H1 (cell line): ENCODE data around the gene MACROD1. TPM values are rescaled to one million over a fixed set of nuclear protein-coding genes. Genes with fewer than 3 reads are reported as not detected.

ENCODE experiments used
- CTCF ChIA-PET: fragments of 300-600 bp; sonication (Branson Sonifier 250); formaldehyde crosslinking; loops from one replicate; lab custom pipeline; 2021; ENCODE audit not compliant: partially characterized antibody; lab: Charles Lee
- POLR2A ChIA-PET: fragments of 300-600 bp; sonication (Branson Sonifier 250); formaldehyde crosslinking; loops from one replicate; lab custom pipeline; 2021; ENCODE audit warnings: inconsistent platforms; ENCODE audit not compliant: partially characterized antibody; lab: Charles Lee
- DNase-seq, 2 experiments: peaks; one replicate each; pipeline versions ENCODE4 v3.0.0 to v3.0.0-alpha.2; 2010 to 2022; ENCODE audit warnings: low spot score in 2 of 2, low read depth in 1 of 2, mixed read lengths in 1 of 2
- FAIRE-seq: peaks from 2 replicates; lab custom pipeline; 2011; peaks lifted over from hg19 to GRCh38; lab: Jason Lieb, UNC
- H2AFZ ChIP-seq: 2 replicates; pipeline ENCODE4 v1.8.1; 2012; ENCODE audit warnings: low read length, inconsistent platforms
- H2AK5ac ChIP-seq: 2 replicates; pipeline ENCODE4 v1.6.1; 2013; ENCODE audit warnings: low read depth, low read length
- H2BK120ac ChIP-seq: replicated peaks from 2 replicates; pipeline ENCODE3; 2013; ENCODE audit warnings: low read depth, low read length, inconsistent platforms
- H2BK12ac ChIP-seq: 2 replicates; pipeline ENCODE4 v1.6.1; 2013; ENCODE audit warnings: low read depth, low read length
- H2BK15ac ChIP-seq: 2 replicates; pipeline ENCODE4 v1.6.1; 2013; ENCODE audit warnings: low read length
- H2BK20ac ChIP-seq: 2 replicates; pipeline ENCODE4 v1.6.1; 2013; ENCODE audit warnings: low read length
- H2BK5ac ChIP-seq: 2 replicates; pipeline ENCODE4 v1.6.1; 2013; ENCODE audit warnings: low read depth, low read length
- H3K14ac ChIP-seq: 2 replicates; pipeline ENCODE4 v1.6.1; 2013; ENCODE audit warnings: inconsistent platforms; ENCODE audit not compliant: insufficient read length
- H3K18ac ChIP-seq: 2 replicates; pipeline ENCODE4 v1.6.1; 2013; ENCODE audit warnings: low read length; ENCODE audit errors: extremely low read depth
- H3K23ac ChIP-seq: 2 replicates; pipeline ENCODE4 v1.6.1; 2013; ENCODE audit warnings: inconsistent platforms; ENCODE audit not compliant: insufficient read length
- H3K23me2 ChIP-seq: 2 replicates; pipeline ENCODE4 v1.6.1; 2013; ENCODE audit warnings: low read depth, low read length
- H3K27ac ChIP-seq: 2 replicates; pipeline ENCODE4 v1.6.1; 2011; ENCODE audit warnings: low read depth, low read length, inconsistent platforms
- H3K27me3 ChIP-seq, 4 experiments: replicated peaks in 1 of 4; 1 replicate in 1 of 4; 2 replicates in 3 of 4; pipeline versions ENCODE4 v1.6.1 to v1.8.1; 2011 to 2013; ENCODE audit warnings: low read length in 3 of 4, mild to moderate bottlenecking in 3 of 4, inconsistent platforms in 2 of 4, mixed read lengths in 2 of 4, moderate library complexity in 1 of 4; ENCODE audit not compliant: control insufficient read depth in 3 of 4, insufficient read depth in 3 of 4; ENCODE audit errors: extremely low read depth in 1 of 4
- H3K36me3 ChIP-seq, 4 experiments: 2 replicates each; pipeline versions ENCODE4 v1.6.1 to v1.8.1; 2011 to 2013; ENCODE audit warnings: mild to moderate bottlenecking in 4 of 4, low read length in 3 of 4, moderate library complexity in 2 of 4, control low read depth in 1 of 4, inconsistent platforms in 1 of 4; ENCODE audit not compliant: insufficient read depth in 4 of 4, control insufficient read depth in 2 of 4
- H3K4ac ChIP-seq: replicated peaks from 2 replicates; pipeline ENCODE3; 2013; ENCODE audit warnings: low read length, low read depth, mixed read lengths, inconsistent platforms; ENCODE audit not compliant: insufficient read length
- H3K4me1 ChIP-seq, 4 experiments: replicated peaks in 1 of 4; 1 replicate in 1 of 4; 2 replicates in 3 of 4; pipeline versions ENCODE4 v1.6.1 to v1.8.1; 2011 to 2013; ENCODE audit warnings: low read length in 3 of 4, inconsistent platforms in 2 of 4, mixed read lengths in 1 of 4; ENCODE audit not compliant: insufficient read depth in 4 of 4, control insufficient read depth in 3 of 4
- H3K4me2 ChIP-seq, 2 experiments: 2 replicates each; pipeline versions ENCODE4 v1.6.1 to v1.8.1; 2011 to 2013; ENCODE audit warnings: low read depth in 2 of 2, low read length in 2 of 2, control low read depth in 1 of 2, inconsistent platforms in 1 of 2, mild to moderate bottlenecking in 1 of 2; ENCODE audit not compliant: insufficient read depth in 1 of 2
- H3K4me3 ChIP-seq, 4 experiments: fragments of 200-600, 300-600 bp in 1 of 4; sonication (generic), shearing (Covaris generic), sonication (Bioruptor Twin) in 1 of 4; 2 replicates each; pipeline versions ENCODE4 v1.5.1 to v1.8.1; 2011 to 2016; ENCODE audit warnings: low read length in 4 of 4, low read depth in 3 of 4, control low read depth in 2 of 4, inconsistent platforms in 2 of 4, mild to moderate bottlenecking in 2 of 4, mixed read lengths in 1 of 4, moderate library complexity in 1 of 4; ENCODE audit not compliant: insufficient read depth in 2 of 4; ENCODE audit errors: extremely low read depth in 1 of 4
- H3K56ac ChIP-seq: replicated peaks from 2 replicates; pipeline ENCODE3; 2013; ENCODE audit warnings: low read depth, mild to moderate bottlenecking, mixed read lengths, low read length, inconsistent platforms; ENCODE audit not compliant: insufficient read length
- H3K79me1 ChIP-seq: 2 replicates; pipeline ENCODE4 v1.6.1; 2013; ENCODE audit warnings: low read depth, low read length, control low read depth
- H3K79me2 ChIP-seq, 2 experiments: 2 replicates each; pipeline versions ENCODE4 v1.6.1 to v1.8.1; 2012 to 2013; ENCODE audit warnings: low read length in 2 of 2, mild to moderate bottlenecking in 2 of 2, inconsistent platforms in 1 of 2; ENCODE audit not compliant: insufficient read depth in 2 of 2, control insufficient read depth in 1 of 2
- H3K9ac ChIP-seq, 4 experiments: replicated peaks in 1 of 4; 1 replicate in 1 of 4; 2 replicates in 3 of 4; pipeline versions ENCODE4 v1.6.1 to v1.8.1; 2011 to 2013; ENCODE audit warnings: low read depth in 3 of 4, low read length in 3 of 4, control low read depth in 2 of 4, mild to moderate bottlenecking in 2 of 4, moderate library complexity in 2 of 4, inconsistent platforms in 1 of 4; ENCODE audit errors: extremely low read depth in 1 of 4
- H3K9me3 ChIP-seq, 2 experiments: 2 replicates each; pipeline versions ENCODE4 v1.6.1 to v1.8.1; 2012 to 2013; ENCODE audit warnings: mild to moderate bottlenecking in 2 of 2, moderate library complexity in 2 of 2, control low read depth in 1 of 2, inconsistent platforms in 1 of 2, low read depth in 1 of 2, low read length in 1 of 2, mixed read lengths in 1 of 2; ENCODE audit not compliant: insufficient read depth in 2 of 2
- H4K20me1 ChIP-seq, 2 experiments: replicated peaks in 1 of 2; 2 replicates each; pipeline versions ENCODE3 to v1.8.1; 2011 to 2013; ENCODE audit warnings: inconsistent platforms in 2 of 2, low read length in 2 of 2, mild to moderate bottlenecking in 1 of 2; ENCODE audit not compliant: insufficient read depth in 2 of 2, control insufficient read depth in 1 of 2
- H4K5ac ChIP-seq: 2 replicates; pipeline ENCODE4 v1.6.1; 2013; ENCODE audit warnings: low read length, low read depth, mixed read lengths, inconsistent platforms; ENCODE audit not compliant: insufficient read length
- H4K8ac ChIP-seq: 2 replicates; pipeline ENCODE4 v1.8.0; 2013; ENCODE audit warnings: mild to moderate bottlenecking, moderate library complexity, low read length, inconsistent platforms; ENCODE audit not compliant: insufficient read depth; ENCODE audit errors: extremely low read depth
- H4K91ac ChIP-seq: replicated peaks from 2 replicates; pipeline ENCODE3; 2013; ENCODE audit warnings: low read length, mixed read lengths, inconsistent platforms; ENCODE audit not compliant: insufficient read length
- BRCA1 ChIP-seq: IDR thresholded peaks from 2 replicates; pipeline ENCODE4 v1.6.1; 2012; ENCODE audit warnings: low read depth, low read length, improper control_type of control experiment
- GTF2F1 ChIP-seq: IDR thresholded peaks from 2 replicates; pipeline ENCODE4 v1.6.1; 2012; ENCODE audit warnings: low read depth, low read length, improper control_type of control experiment, borderline replicate concordance
- POLR2AphosphoS5 ChIP-seq: IDR thresholded peaks from 2 replicates; pipeline ENCODE4 v1.6.1; 2011; ENCODE audit warnings: low read depth, low read length
- RAD21 ChIP-seq, 2 experiments: IDR thresholded peaks in 1 of 2; conservative IDR thresholded peaks in 1 of 2; 2 replicates each; pipeline ENCODE4 v1.6.1; 2011; ENCODE audit warnings: low read depth in 2 of 2, low read length in 2 of 2, improper control_type of control experiment in 1 of 2, inconsistent platforms in 1 of 2, mild to moderate bottlenecking in 1 of 2, moderate library complexity in 1 of 2
- RFX5 ChIP-seq: IDR thresholded peaks from 2 replicates; pipeline ENCODE4 v1.6.1; 2011; ENCODE audit warnings: low read depth, low read length, improper control_type of control experiment, borderline replicate concordance
- RNF2 ChIP-seq: fragments of 200-900, 300-1000 bp; sonication (generic); IDR thresholded peaks from 2 replicates; pipeline ENCODE4 v1.7.1; 2016; ENCODE audit warnings: borderline replicate concordance, low read depth, mild to moderate bottlenecking, antibody characterized with exemption, low read length; ENCODE audit not compliant: poor library complexity, severe bottlenecking; ENCODE audit errors: missing control alignments
- RXRA ChIP-seq: IDR thresholded peaks from 2 replicates; pipeline ENCODE4 v1.6.1; 2011; ENCODE audit warnings: low read depth, mild to moderate bottlenecking, low read length, moderate library complexity; ENCODE audit not compliant: insufficient read depth
- SUZ12 ChIP-seq: fragments of 200-600 bp; sonication (generic); IDR thresholded peaks from 2 replicates; pipeline ENCODE4 v1.6.1; 2012; ENCODE audit warnings: mild to moderate bottlenecking, inconsistent platforms, low read length, moderate library complexity, mixed read lengths
- TAF1 ChIP-seq: IDR thresholded peaks from 2 replicates; pipeline ENCODE4 v1.6.1; 2011; ENCODE audit warnings: mild to moderate bottlenecking, low read depth, low read length
- WGBS, 2 experiments: shearing (Covaris generic) in 1 of 2; methylation state at CpG; one replicate each; pipeline versions ENCODE4 v1.1.6 to v1.1.7; 2013 to 2015; ENCODE audit warnings: low lambda C conversion rate in 2 of 2, mixed read lengths in 2 of 2, inconsistent platforms in 1 of 2, low coverage in 1 of 2, missing lambda C conversion rate in 1 of 2; ENCODE audit not compliant: insufficient replicate concordance in 2 of 2, insufficient coverage in 1 of 2, insufficient read length in 1 of 2; ENCODE audit errors: extremely low coverage in 1 of 2, missing lambda C conversion rate in 1 of 2; 5-methylcytosine and 5-hydroxymethylcytosine counted together
- polyA plus RNA-seq, 7 experiments: library from polyadenylated mRNA; depleted of rRNA in 3 of 7; stranded (reverse) in 5 of 7; unstranded in 2 of 7; fragments of >200 nt in 5 of 7; fragments of 200-250 nt in 2 of 7; gene quantifications; 1 replicate in 5 of 7; 2 replicates in 1 of 7; 4 replicates in 1 of 7; pipeline versions ENCODE4 v1.2.1 to v1.2.3, GENCODE V29; 2011 to 2013; ENCODE audit warnings: missing spikeins in 2 of 7, mixed read lengths in 2 of 7
- total RNA-seq: library from RNA; stranded (reverse); fragmentation: NEBNext Ultra II Directional; extraction: Animal tissue kit (Norgen Biotek cat#: 25700); gene quantifications from 2 replicates; pipeline ENCODE4 v1.2.1, GENCODE V29; 2021
- TF ChIP-seq, protein P1 (sequence below), 3 experiments: IDR thresholded peaks; 1 replicate in 2 of 3; 2 replicates in 1 of 3; pipeline versions ENCODE4 v1.5.1 to v1.6.1; 2011; ENCODE audit warnings: low read length in 3 of 3, mild to moderate bottlenecking in 3 of 3, inconsistent platforms in 2 of 3, low read depth in 1 of 3, moderate library complexity in 1 of 3; ENCODE audit not compliant: insufficient read depth in 1 of 3; ENCODE audit errors: control extremely low read depth in 1 of 3

Gene MACROD1
- total and polyA plus RNA-seq, 2 of the 8 experiments (the other 6 are each of a cell fraction or from before 2014, with no cell fraction given): 19.5 to 34.1 TPM

DNA sequence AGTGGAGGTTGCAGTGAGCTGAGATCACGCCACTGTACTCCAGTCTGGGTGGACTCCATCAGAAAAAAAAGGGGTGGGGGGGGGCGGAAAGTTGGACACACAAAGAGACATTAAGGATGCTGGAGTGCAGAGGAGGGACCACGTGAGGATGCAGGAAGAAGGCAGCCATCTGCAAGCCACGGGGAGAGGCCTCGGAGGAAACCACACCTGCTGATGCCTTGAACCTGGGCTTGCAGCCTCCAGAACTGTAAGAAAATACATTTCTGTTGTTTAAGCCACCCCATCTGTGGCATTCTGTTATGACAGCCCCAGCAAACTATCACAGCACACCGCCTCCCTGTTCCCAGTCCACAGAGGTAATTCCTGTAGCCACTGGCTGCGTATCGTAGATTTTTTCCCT lies 10.8 kb upstream of the MACROD1 start:
- no peak for FAIRE-seq
- no peak overlapping the region for H3K4ac ChIP-seq
- no peak overlapping the region for H2AFZ ChIP-seq
- H3K36me3 ChIP-seq: peaks cover 0 to 7% (median under 1%) of the 10 kb centered on the region in 4 experiments; a peak in 2 of 8 replicates
- H3K79me2 ChIP-seq: no peaks in the 10 kb centered on the region
- no peak overlapping the region for H3K14ac ChIP-seq
- no peak overlapping the region for H2BK15ac ChIP-seq
- no peak overlapping the region for H2AK5ac ChIP-seq
- no peaks in the 10 kb centered on the region for H3K27me3 ChIP-seq
- no peak overlapping the region for H2BK5ac ChIP-seq
- no peak overlapping the region for H2BK12ac ChIP-seq
- ChIA-PET POLR2A (interaction anchor here (4.2 kb wide), 1 partner anchor 8 kb away, joined by 29 read pairs; the partner anchor contains the start of gene STIP1), CTCF (interaction anchor here (0.6 kb wide), 2 partner anchors 17 to 26 kb away, joined by 3 read pairs; no protein-coding TSS in a partner anchor)
- H3K9me3 ChIP-seq: peaks cover 8 to 9% of the 10 kb centered on the region in 2 experiments; a peak in 2 of 4 replicates
- H3K23me2 ChIP-seq: no peaks in the 10 kb centered on the region
- H4K20me1 ChIP-seq: peaks cover 1 to 5% of the 10 kb centered on the region in 2 experiments
- H3K79me1 ChIP-seq: no peaks in the 10 kb centered on the region; the same call in 1 of the 2 replicates
- H3K18ac ChIP-seq: no peak overlapping the region
- no peak overlapping the region for H2BK120ac ChIP-seq
- no peak overlapping the region for H3K23ac ChIP-seq
- no peak overlapping the region for H3K56ac ChIP-seq
- no peak overlapping the region for H3K4me3 ChIP-seq
- no peak overlapping the region for H2BK20ac ChIP-seq
- DNase-seq: no peak
- no peak overlapping the region for H3K9ac ChIP-seq
- no peak overlapping the region for H4K5ac ChIP-seq
- H3K4me1 ChIP-seq: peaks cover 0 to 4% (median 0%) of the 10 kb centered on the region in 4 experiments; a peak in 3 of 7 replicates
- H4K91ac ChIP-seq: no peak overlapping the region
- no peak overlapping the region for H3K27ac ChIP-seq
- no peak overlapping the region for H4K8ac ChIP-seq
- H3K4me2 ChIP-seq: no peak overlapping the region
- 95% methylated on average over 7 of the region's 8 CpGs; no CpG with 5 or more reads in 1 of the 2 experiments for WGBS, 2 experiments
- no peak for TF ChIP-seq RNF2
- TF ChIP-seq, protein P1, sequence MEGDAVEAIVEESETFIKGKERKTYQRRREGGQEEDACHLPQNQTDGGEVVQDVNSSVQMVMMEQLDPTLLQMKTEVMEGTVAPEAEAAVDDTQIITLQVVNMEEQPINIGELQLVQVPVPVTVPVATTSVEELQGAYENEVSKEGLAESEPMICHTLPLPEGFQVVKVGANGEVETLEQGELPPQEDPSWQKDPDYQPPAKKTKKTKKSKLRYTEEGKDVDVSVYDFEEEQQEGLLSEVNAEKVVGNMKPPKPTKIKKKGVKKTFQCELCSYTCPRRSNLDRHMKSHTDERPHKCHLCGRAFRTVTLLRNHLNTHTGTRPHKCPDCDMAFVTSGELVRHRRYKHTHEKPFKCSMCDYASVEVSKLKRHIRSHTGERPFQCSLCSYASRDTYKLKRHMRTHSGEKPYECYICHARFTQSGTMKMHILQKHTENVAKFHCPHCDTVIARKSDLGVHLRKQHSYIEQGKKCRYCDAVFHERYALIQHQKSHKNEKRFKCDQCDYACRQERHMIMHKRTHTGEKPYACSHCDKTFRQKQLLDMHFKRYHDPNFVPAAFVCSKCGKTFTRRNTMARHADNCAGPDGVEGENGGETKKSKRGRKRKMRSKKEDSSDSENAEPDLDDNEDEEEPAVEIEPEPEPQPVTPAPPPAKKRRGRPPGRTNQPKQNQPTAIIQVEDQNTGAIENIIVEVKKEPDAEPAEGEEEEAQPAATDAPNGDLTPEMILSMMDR (IDR thresholded peaks at IDR 0.05; ENCODE audit: control extremely low read depth in 1 of 3, insufficient read depth in 1 of 3, low read depth in 1 of 3, low read length in 3 of 3): no peak
- no peak for TF ChIP-seq POLR2AphosphoS5
- TF ChIP-seq BRCA1: no peak
- TF ChIP-seq RAD21 (IDR thresholded peaks at IDR 0.05 in 1 of 2, conservative IDR thresholded peaks at IDR 0.05 in 1 of 2; ENCODE audit: low read depth in 2 of 2, low read length in 2 of 2): no peak
- no peak for TF ChIP-seq RXRA
- TF ChIP-seq GTF2F1: no peak
- TF ChIP-seq SUZ12: no peak
- no peak for TF ChIP-seq RFX5
- TF ChIP-seq TAF1: no peak
